Measurements from ENCODE around the gene AQP12A.
"Not testable (repeated sequence)": the region's sequence is repeated elsewhere in the genome, so short reads cannot be mapped to it uniquely, and the experiment has no call there.

AQP12A gene, protein sequence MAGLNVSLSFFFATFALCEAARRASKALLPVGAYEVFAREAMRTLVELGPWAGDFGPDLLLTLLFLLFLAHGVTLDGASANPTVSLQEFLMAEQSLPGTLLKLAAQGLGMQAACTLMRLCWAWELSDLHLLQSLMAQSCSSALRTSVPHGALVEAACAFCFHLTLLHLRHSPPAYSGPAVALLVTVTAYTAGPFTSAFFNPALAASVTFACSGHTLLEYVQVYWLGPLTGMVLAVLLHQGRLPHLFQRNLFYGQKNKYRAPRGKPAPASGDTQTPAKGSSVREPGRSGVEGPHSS

DNA sequence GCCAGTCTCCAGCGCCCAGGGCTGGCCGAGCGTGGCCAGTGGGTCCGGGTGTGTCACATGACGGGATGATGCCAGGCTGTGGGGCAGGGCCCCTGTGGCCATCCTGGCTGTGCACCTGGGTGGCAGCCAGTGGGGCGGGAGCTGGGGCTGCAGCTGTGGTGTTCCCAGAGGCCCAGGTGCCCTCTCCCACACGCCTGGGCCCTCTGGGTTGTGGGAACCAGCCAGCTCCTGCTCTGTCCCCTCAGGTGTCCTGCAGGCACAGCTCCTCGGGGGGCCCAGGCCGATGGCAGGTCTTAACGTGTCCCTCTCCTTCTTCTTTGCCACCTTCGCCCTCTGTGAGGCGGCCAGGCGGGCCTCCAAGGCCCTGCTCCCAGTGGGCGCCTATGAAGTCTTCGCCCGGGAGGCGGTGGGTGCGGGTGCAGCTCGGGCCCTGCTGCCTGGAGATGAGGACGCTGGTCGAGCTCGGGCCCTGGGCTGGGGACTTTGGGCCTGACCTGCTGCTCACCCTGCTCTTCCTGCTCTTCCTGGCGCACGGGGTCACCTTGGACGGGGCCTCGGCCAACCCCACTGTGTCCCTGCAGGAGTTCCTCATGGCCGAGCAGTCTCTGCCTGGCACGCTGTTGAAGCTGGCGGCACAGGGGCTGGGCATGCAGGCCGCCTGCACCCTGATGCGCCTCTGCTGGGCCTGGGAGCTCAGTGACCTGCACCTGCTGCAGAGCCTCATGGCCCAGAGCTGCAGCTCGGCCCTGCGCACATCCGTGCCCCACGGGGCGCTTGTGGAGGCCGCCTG, at the start of gene AQP12A:
AQP12A (plus strand) TSS at position 236 of the 790 bp plus-strand sequence; CDS start at position 284, 48 bp downstream.
- H3K4me3 ChIP-seq (ENCODE audit: low read depth, low read length); H3K27ac ChIP-seq (ENCODE audit: low read depth, low read length); H3K27me3 ChIP-seq (ENCODE audit: control insufficient read depth, insufficient read depth, low read length); H3K36me3 ChIP-seq (ENCODE audit: control insufficient read depth, insufficient read depth, low read length); H3K4me1 ChIP-seq (ENCODE audit: control insufficient read depth, insufficient read depth, low read length); H3K9ac ChIP-seq (ENCODE audit: low read depth, low read length); H3K9me3 ChIP-seq (ENCODE audit: control insufficient read depth, insufficient read depth, low read length): not testable (repeated sequence)

DNA sequence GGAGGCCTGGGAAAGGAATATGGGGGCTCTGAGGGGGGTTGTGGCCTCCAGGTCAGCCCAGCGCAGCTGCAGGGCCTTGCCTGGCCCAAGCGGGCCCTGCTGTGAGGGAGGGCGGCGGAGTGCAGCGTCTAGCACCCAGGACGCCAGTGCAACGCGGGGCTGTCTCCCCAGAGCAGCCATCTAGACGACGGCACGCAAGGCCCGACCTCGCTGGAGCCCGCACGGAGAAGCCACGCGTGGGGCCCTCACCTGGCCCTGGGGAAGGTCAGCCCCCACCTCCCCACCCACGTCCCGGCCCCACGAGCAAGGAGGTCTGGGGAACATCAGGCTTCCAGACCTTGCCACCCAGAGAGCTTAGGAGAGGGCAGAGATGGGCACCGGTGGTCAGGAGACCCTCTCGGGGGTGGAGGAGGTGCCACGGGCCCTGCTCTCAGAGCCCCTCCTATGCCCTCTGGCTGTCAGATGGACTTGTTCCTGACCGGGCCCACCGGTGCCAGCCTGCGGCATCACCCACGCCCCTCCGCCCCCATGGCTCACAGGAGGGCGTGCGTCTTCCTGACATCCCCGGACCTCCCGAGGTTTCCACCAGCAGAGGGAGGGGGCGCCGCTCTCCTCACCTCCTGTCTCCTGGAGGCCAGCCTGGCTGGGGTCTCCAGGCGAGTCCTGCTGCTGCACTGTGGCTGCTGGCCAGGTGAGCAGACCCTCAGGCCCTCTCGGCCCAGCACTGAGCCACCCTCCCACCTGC, 49.4 kb upstream of the AQP12A start:
- no peaks in the 10 kb centered on the region for H3K27me3 ChIP-seq (ENCODE audit: control insufficient read depth, insufficient read depth, low read length)
- H3K4me3 ChIP-seq (ENCODE audit: low read depth, low read length): no peak overlapping the region
- H3K27ac ChIP-seq (ENCODE audit: low read depth, low read length): no peak overlapping the region

DNA sequence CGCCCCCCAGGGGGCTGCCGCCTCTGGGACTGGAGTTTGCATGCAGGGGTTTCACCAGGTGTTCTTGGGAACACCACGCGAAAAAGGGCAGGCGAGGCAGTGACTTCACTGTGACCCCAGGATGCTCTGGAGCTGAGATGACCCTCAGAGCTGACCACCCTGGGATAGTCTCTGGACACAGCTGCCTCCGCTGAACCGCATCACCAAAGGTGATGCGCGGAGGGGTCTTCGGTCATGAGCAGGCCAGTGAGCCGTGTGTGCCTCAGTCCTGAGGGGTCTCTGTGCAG, 48.9 kb upstream of the AQP12A start:
- Histone ChIP-seq H3K9ac (ENCODE audit: low read depth, low read length) (no peak overlapping the region), H3K4me3 (ENCODE audit: low read depth, low read length) (no peak overlapping the region), H3K9me3 (ENCODE audit: control insufficient read depth, insufficient read depth, low read length) (no peaks in the 10 kb centered on the region), H3K4me1 (ENCODE audit: control insufficient read depth, insufficient read depth, low read length) (no peaks in the 10 kb centered on the region), H3K27me3 (ENCODE audit: control insufficient read depth, insufficient read depth, low read length) (no peaks in the 10 kb centered on the region), H3K27ac (ENCODE audit: low read depth, low read length) (no peak overlapping the region), H3K36me3 (ENCODE audit: control insufficient read depth, insufficient read depth, low read length) (no peaks in the 10 kb centered on the region)

More for the DNA sequence above, 49.4 kb upstream of the AQP12A start:
- no peaks in the 10 kb centered on the region; the same call in 1 of the 2 replicates for H3K9me3 ChIP-seq (ENCODE audit: control insufficient read depth, insufficient read depth, low read length)
- H3K4me1 ChIP-seq (ENCODE audit: control insufficient read depth, insufficient read depth, low read length): no peaks in the 10 kb centered on the region
- H3K36me3 ChIP-seq (ENCODE audit: control insufficient read depth, insufficient read depth, low read length): no peaks in the 10 kb centered on the region
- no peak overlapping the region for H3K9ac ChIP-seq (ENCODE audit: low read depth, low read length)

DNA sequence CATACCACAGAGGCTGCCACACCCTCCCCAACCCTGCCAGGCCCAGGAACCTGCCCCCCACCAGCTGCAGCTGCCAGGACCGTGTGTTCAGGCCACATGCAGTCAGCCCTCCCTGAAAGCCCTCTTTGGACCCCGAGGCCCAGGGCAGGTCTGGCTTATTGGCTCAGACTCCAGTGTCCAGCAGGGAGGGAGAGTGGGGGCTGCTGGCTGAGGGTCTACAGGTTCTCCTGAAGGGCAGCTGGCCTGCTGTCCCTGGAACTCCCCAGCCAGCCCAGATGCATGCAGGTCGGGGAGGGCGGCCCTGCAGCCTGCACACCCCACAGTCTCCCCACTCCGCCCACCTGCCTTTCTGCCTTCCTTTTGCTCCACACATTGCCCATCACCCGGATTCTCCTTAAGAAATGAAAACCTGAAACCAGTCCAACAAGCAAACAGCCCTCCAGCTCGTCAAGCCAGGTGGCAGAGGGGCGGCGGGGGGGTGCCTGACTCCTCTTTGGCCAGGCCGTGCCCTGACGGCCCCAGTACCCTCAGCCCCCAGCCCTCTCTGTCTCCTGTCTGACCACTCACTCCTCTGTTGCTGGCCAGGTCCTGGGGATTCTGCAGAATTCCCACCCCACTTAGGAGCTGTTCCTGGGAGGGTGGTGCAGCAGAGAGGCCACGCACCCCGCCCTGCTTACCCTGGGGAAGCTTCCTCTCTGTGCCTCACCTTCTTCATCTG, 48.4 kb upstream of the AQP12A start:
- Histone ChIP-seq H3K27me3 (ENCODE audit: control insufficient read depth, insufficient read depth, low read length) (no peaks in the 10 kb centered on the region), H3K9ac (ENCODE audit: low read depth, low read length) (no peak overlapping the region), H3K36me3 (ENCODE audit: control insufficient read depth, insufficient read depth, low read length) (no peaks in the 10 kb centered on the region), H3K4me1 (ENCODE audit: control insufficient read depth, insufficient read depth, low read length) (no peaks in the 10 kb centered on the region), H3K9me3 (ENCODE audit: control insufficient read depth, insufficient read depth, low read length) (no peaks in the 10 kb centered on the region), H3K27ac (ENCODE audit: low read depth, low read length) (no peak overlapping the region), H3K4me3 (ENCODE audit: low read depth, low read length) (no peak overlapping the region)

DNA sequence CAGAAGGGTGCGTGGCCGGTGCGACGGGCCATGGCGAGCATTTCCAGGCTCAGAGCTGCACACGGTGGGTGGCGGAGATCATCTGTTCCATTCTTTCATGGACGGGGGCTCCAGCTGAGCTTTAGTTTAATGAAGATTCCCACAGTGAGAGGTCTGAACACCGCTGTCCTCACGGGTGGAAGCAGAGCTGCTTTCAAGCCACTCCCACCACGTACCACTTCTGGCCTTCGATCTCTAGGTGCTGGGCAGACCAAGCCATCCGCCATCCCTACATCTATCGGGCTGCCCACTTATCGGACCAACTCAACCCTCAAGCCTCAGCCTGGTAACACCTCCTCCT, 47.9 kb upstream of the AQP12A start:
- H3K27me3 ChIP-seq (ENCODE audit: control insufficient read depth, insufficient read depth, low read length): no peaks in the 10 kb centered on the region
- no peak overlapping the region for H3K4me3 ChIP-seq (ENCODE audit: low read depth, low read length)
- H3K9me3 ChIP-seq (ENCODE audit: control insufficient read depth, insufficient read depth, low read length): no peaks in the 10 kb centered on the region

DNA sequence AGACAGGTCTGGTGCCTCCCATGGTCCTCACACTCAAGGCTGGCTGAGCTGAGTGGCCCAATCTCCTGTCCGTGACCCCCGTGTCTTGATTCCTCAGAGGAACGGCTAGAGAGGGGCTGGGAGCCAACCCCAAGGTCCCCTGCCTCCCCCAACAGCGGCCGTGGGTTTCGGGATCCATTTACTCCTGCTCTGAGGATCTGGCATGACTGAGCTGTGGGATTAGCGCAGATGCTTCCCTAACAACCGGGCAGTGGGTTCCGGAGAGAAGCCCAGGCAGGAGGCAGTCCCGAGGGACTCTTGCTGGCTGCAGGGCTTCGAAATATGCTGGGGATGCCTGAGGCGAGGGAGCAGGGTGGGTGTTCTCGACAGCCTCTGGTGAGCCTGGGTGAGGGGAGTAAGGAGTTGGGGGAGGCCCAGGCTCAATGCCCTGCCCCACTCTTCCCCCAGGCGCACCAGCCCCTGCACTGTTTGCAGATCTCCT, 47.5 kb upstream of the AQP12A start:
- no peak overlapping the region for H3K4me3 ChIP-seq (ENCODE audit: low read depth, low read length)
- H3K36me3 ChIP-seq (ENCODE audit: control insufficient read depth, insufficient read depth, low read length): no peaks in the 10 kb centered on the region
- H3K27me3 ChIP-seq (ENCODE audit: control insufficient read depth, insufficient read depth, low read length): no peaks in the 10 kb centered on the region
- H3K9me3 ChIP-seq (ENCODE audit: control insufficient read depth, insufficient read depth, low read length): no peaks in the 10 kb centered on the region
- peaks cover 7% of the 10 kb centered on the region; the same call in 1 of the 2 replicates for H3K4me1 ChIP-seq (ENCODE audit: control insufficient read depth, insufficient read depth, low read length)
- H3K27ac ChIP-seq (ENCODE audit: low read depth, low read length): no peak overlapping the region
- H3K9ac ChIP-seq (ENCODE audit: low read depth, low read length): no peak overlapping the region

More for the DNA sequence above, 47.9 kb upstream of the AQP12A start:
- Histone ChIP-seq H3K9ac (ENCODE audit: low read depth, low read length) (no peak overlapping the region), H3K4me1 (ENCODE audit: control insufficient read depth, insufficient read depth, low read length) (peaks cover 4% of the 10 kb centered on the region; the same call in 1 of the 2 replicates), H3K27ac (ENCODE audit: low read depth, low read length) (no peak overlapping the region), H3K36me3 (ENCODE audit: control insufficient read depth, insufficient read depth, low read length) (no peaks in the 10 kb centered on the region)

DNA sequence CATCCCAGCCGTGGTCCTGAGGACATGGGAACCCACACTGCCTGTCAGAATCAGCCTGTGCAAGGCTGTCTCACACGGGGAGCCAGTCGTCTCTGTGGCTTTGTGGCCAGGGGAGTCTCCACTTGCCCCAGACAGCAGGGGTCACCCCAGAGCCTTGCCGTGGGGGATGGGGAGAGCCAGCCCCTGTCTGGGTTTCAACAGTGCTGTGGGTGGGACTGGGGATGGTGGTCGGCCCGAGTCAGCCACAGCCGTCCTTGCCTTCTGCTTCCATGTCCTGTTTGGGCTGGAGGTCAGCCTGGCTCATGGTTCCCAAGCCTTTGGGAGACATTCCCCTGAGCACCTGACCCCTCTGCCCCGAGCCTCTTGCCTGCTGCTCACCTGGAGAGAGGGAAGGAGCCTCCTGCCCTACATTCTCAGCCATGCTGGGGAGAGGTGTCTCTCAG, 46.8 kb upstream of the AQP12A start:
- Histone ChIP-seq H3K36me3 (ENCODE audit: control insufficient read depth, insufficient read depth, low read length) (no peaks in the 10 kb centered on the region), H3K4me1 (ENCODE audit: control insufficient read depth, insufficient read depth, low read length) (peaks cover 7% of the 10 kb centered on the region; the same call in 1 of the 2 replicates), H3K27ac (ENCODE audit: low read depth, low read length) (no peak overlapping the region), H3K27me3 (ENCODE audit: control insufficient read depth, insufficient read depth, low read length) (no peaks in the 10 kb centered on the region), H3K9me3 (ENCODE audit: control insufficient read depth, insufficient read depth, low read length) (no peaks in the 10 kb centered on the region), H3K9ac (ENCODE audit: low read depth, low read length) (no peak overlapping the region), H3K4me3 (ENCODE audit: low read depth, low read length) (no peak overlapping the region)

DNA sequence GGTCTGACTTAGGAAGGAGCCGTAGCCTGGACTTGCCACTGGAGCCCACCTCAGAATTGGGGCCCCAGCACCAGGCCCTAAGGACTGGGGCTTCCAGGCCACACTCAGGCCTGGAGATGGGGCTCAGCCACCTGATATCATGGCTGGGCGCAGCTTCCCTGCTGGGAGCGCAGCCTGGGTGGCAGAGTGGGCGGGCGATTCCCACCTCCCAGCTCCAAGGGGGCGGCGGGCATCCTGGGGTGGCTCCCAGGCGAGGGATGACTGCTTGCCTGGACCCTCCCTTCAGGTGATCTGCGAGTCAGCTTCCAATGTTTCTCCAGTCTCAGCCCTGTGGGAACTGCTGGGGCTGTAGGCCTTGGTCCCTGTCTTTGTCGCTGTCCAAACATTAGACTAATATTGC, 46.3 kb upstream of the AQP12A start:
- H3K9me3 ChIP-seq (ENCODE audit: control insufficient read depth, insufficient read depth, low read length): no peaks in the 10 kb centered on the region
- H3K36me3 ChIP-seq (ENCODE audit: control insufficient read depth, insufficient read depth, low read length): no peaks in the 10 kb centered on the region
- H3K9ac ChIP-seq (ENCODE audit: low read depth, low read length): no peak overlapping the region
- no peak overlapping the region for H3K27ac ChIP-seq (ENCODE audit: low read depth, low read length)
- H3K4me1 ChIP-seq (ENCODE audit: control insufficient read depth, insufficient read depth, low read length): peaks cover 7% of the 10 kb centered on the region; the same call in 1 of the 2 replicates
- H3K4me3 ChIP-seq (ENCODE audit: low read depth, low read length): no peak overlapping the region
- no peaks in the 10 kb centered on the region for H3K27me3 ChIP-seq (ENCODE audit: control insufficient read depth, insufficient read depth, low read length)

DNA sequence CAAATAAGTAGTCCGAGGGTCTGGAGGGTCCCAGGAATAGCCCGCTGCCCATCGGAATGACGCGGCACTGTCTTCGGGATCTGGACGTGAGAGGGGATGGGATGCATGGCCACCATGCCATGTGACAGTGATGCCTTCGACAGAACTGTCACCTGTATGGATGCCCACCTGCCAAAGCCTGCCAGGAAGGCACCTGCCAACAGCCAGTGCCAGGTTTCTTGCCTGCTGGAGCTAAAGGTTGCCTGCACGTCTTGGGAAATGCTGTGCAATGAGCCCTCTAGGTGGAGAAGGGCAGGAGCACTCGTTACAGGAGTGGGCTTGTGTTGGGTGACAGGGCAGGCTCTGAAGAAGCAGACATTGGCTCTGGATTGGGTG, 45.9 kb upstream of the AQP12A start:
- H3K4me3 ChIP-seq (ENCODE audit: low read depth, low read length): no peak overlapping the region
- no peaks in the 10 kb centered on the region for H3K9me3 ChIP-seq (ENCODE audit: control insufficient read depth, insufficient read depth, low read length)
- H3K27me3 ChIP-seq (ENCODE audit: control insufficient read depth, insufficient read depth, low read length): no peaks in the 10 kb centered on the region
- H3K36me3 ChIP-seq (ENCODE audit: control insufficient read depth, insufficient read depth, low read length): no peaks in the 10 kb centered on the region
- H3K9ac ChIP-seq (ENCODE audit: low read depth, low read length): no peak overlapping the region
- H3K4me1 ChIP-seq (ENCODE audit: control insufficient read depth, insufficient read depth, low read length): peaks cover 7% of the 10 kb centered on the region; the same call in 1 of the 2 replicates
- no peak overlapping the region for H3K27ac ChIP-seq (ENCODE audit: low read depth, low read length)

DNA sequence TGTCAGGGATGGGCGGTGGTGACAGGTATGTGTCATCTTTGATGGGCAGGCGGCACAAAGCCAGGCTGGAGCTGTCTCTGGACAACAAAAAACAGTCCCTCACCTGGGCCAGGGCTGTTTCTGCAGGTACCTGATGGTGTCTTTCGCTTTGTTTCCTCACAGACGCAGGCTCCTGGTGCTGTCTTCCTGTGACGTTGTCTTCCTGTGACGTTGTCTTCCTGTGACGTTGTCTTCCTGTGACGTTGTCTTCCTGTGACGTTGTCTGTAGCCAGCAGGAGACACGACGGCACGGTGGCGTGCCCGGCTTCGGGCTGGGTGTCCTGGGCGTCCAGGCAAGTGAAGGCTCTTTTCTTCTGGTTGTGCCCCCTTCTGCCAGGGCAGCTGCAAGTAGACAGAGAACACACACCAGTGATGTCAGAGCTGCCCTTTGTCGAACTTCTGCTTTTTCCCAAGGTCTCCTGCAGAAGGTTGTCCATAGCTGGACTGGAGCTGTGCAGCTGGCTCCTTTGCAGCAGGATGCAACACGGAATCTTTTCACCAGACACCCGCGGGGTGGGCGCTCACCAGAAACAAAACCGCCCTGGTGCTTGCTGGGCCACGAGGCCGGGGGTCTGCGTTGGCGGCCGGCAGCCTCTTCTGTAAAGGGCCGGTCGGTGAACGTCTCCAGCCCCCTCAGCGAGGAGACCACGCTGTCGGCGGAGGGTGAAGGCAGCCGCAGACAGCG, 45.3 kb upstream of the AQP12A start:
- Histone ChIP-seq H3K27ac (ENCODE audit: low read depth, low read length) (no peak overlapping the region), H3K4me1 (ENCODE audit: control insufficient read depth, insufficient read depth, low read length) (peaks cover 7% of the 10 kb centered on the region; the same call in 1 of the 2 replicates), H3K9ac (ENCODE audit: low read depth, low read length) (no peak overlapping the region), H3K36me3 (ENCODE audit: control insufficient read depth, insufficient read depth, low read length) (no peaks in the 10 kb centered on the region), H3K27me3 (ENCODE audit: control insufficient read depth, insufficient read depth, low read length) (peaks cover 2% of the 10 kb centered on the region; the same call in 1 of the 2 replicates), H3K4me3 (ENCODE audit: low read depth, low read length) (no peak overlapping the region), H3K9me3 (ENCODE audit: control insufficient read depth, insufficient read depth, low read length) (no peaks in the 10 kb centered on the region)
